OCI-LY1 (cell line): Measurements from ENCODE around the gene PTPN4.
A peak's percentile ranks its signal among the peaks of the same experiment; 100 is the strongest.

Experiments used
- H2AFZ ChIP-seq: fragments of 200-600 bp; sonication (generic), shearing (Covaris generic); 2 replicates; pipeline ENCODE4 v1.6.0; 2014; ENCODE audit warnings: antibody characterized with exemption, mild to moderate bottlenecking, low read length
- H3F3A ChIP-seq: fragments of 200-600 bp; sonication (generic), shearing (Covaris generic); 2 replicates; pipeline ENCODE4 v1.6.0; 2014; ENCODE audit warnings: mild to moderate bottlenecking, antibody characterized with exemption, low read length, moderate library complexity; ENCODE audit not compliant: insufficient read depth
- H3K27ac ChIP-seq: fragments of 200-600 bp; sonication (generic); 2 replicates; pipeline ENCODE4 v1.5.1; 2014; ENCODE audit warnings: low read length, mixed run types, mild to moderate bottlenecking, low read depth; ENCODE audit not compliant: poor library complexity, severe bottlenecking
- H3K27me3 ChIP-seq: fragments of 200-600 bp; sonication (generic); 2 replicates; pipeline ENCODE4 v1.6.0; 2014; ENCODE audit warnings: antibody characterized with exemption, mild to moderate bottlenecking, low read length, moderate library complexity; ENCODE audit not compliant: insufficient read depth
- H3K36me3 ChIP-seq: fragments of 200-600 bp; sonication (generic); 2 replicates; pipeline ENCODE4 v1.6.1; 2014; ENCODE audit warnings: mild to moderate bottlenecking, antibody characterized with exemption, low read length, moderate library complexity, mixed read lengths; ENCODE audit not compliant: insufficient read depth
- H3K4me1 ChIP-seq: fragments of 200-600 bp; sonication (generic); 2 replicates; pipeline ENCODE4 v1.5.1; 2014; ENCODE audit warnings: mild to moderate bottlenecking, low read length, moderate library complexity; ENCODE audit not compliant: insufficient read depth, severe bottlenecking
- H3K4me2 ChIP-seq: fragments of 200-600 bp; sonication (generic), shearing (Covaris generic); 2 replicates; pipeline ENCODE4 v1.6.1; 2014; ENCODE audit warnings: low read length
- H3K4me3 ChIP-seq: fragments of 200-600 bp; sonication (generic); 2 replicates; pipeline ENCODE4 v1.5.1; 2014; ENCODE audit warnings: low read length, low read depth, mild to moderate bottlenecking, mixed read lengths; ENCODE audit not compliant: poor library complexity, severe bottlenecking
- H3K79me2 ChIP-seq: fragments of 200-600 bp; shearing (Covaris generic); 2 replicates; pipeline ENCODE4 v1.6.1; 2016; ENCODE audit warnings: mixed run types, low read length, mixed read lengths; ENCODE audit not compliant: insufficient read depth
- H3K9ac ChIP-seq: fragments of 200-600 bp; sonication (generic), shearing (Covaris generic); 2 replicates; pipeline ENCODE4 v1.6.1; 2014; ENCODE audit warnings: mild to moderate bottlenecking, low read length, mixed read lengths
- H3K9me2 ChIP-seq: fragments of 200-600 bp; sonication (generic), shearing (Covaris generic); 2 replicates; pipeline ENCODE4 v1.6.1; 2014; ENCODE audit warnings: low read depth, mild to moderate bottlenecking, low read length, mixed read lengths
- H3K9me3 ChIP-seq: fragments of 200-600 bp; shearing (Covaris generic); 2 replicates; pipeline ENCODE4 v1.6.1; 2014; ENCODE audit warnings: low read length, mixed read lengths
- H4K20me1 ChIP-seq: fragments of 200-600 bp; sonication (generic), shearing (Covaris generic); 2 replicates; pipeline ENCODE4 v1.6.0; 2016; ENCODE audit warnings: mild to moderate bottlenecking, low read length; ENCODE audit not compliant: insufficient read depth
- CTCF ChIP-seq: fragments of 200-600 bp; sonication (generic), shearing (Covaris generic); IDR thresholded peaks from 2 replicates; pipeline ENCODE4 v1.5.1; 2017; ENCODE audit warnings: mild to moderate bottlenecking, antibody characterized with exemption, low read length, moderate library complexity, mixed read lengths
- EZH2 ChIP-seq: fragments of 200-600 bp; sonication (generic), shearing (Covaris generic); IDR thresholded peaks from 2 replicates; pipeline ENCODE4 v1.8.0; 2017; ENCODE audit warnings: borderline replicate concordance, mixed run types, mild to moderate bottlenecking, antibody characterized with exemption, low read length, moderate library complexity, mixed read lengths

Gene PTPN4

DNA sequence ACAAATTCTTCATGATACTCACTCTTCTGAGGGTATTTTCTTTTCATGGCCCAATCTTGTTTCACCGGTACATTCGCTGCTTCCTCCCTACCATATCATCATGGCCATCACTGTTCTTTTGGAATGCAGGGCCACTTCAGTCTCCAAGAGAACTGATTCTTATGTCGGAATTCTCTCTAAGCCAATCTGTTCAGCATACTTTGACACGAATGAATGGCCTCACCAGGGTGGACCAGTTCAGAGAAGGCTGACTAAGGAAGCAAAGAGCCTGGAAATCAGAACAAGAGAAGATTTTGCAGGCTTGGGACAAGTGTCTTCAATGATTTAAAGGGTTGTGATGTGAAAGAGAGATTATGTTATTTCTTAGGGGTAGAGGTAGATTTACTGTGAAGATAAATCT, 248.1 kb downstream of the PTPN4 start:
- no peak overlapping the region for H3K4me2 ChIP-seq
- H3K9ac ChIP-seq, result no peak overlapping the region
- TF ChIP-seq EZH2, result no peak
- no peak for TF ChIP-seq CTCF

DNA sequence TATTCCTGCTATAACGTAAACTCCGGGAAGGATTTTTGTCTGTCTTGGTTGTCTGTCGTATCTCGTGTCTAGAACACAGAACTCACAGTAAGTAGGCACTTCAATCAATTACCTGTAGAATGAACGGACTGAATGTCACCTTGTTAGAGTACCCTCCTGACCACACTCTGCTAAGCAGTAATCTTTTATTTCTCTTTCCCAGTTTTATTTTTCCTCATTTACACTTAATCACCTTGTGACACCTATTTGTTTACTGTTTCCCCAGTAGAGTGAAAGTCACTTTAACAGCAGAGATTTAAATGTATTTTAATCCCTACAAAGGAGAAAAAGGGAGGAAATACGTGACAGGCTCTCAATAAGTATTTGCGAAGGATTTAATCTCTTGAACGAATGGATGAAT, 252.6 kb downstream of the PTPN4 start:
- no peaks in the 10 kb centered on the region for H3K9me3 ChIP-seq
- no peaks in the 10 kb centered on the region for H4K20me1 ChIP-seq
- H3K36me3 ChIP-seq, result no peaks in the 10 kb centered on the region
- peak overlapping the region; percentile 99 for H3K4me3 ChIP-seq
- peak overlapping the region; percentile 69 for H3K9ac ChIP-seq
- peak overlapping the region; percentile 93 for H3K27ac ChIP-seq
- no peaks in the 10 kb centered on the region for H3K27me3 ChIP-seq
- H2AFZ ChIP-seq, result no peak overlapping the region
- H3K4me2 ChIP-seq, result peak overlapping the region; percentile 84
- peaks cover 30% of the 10 kb centered on the region for H3K79me2 ChIP-seq
- H3K9me2 ChIP-seq, result no peaks in the 10 kb centered on the region
- peaks cover 10% of the 10 kb centered on the region; the same call in 1 of the 2 replicates for H3F3A ChIP-seq
- H3K4me1 ChIP-seq, result peaks cover 37% of the 10 kb centered on the region
- TF ChIP-seq CTCF, result no peak
- no peak for TF ChIP-seq EZH2

More for the DNA sequence above, 248.1 kb downstream of the PTPN4 start:
- Histone ChIP-seq H4K20me1 (no peaks in the 10 kb centered on the region), H3K4me1 (peaks cover 44% of the 10 kb centered on the region), H3K27ac (peak overlapping the region; percentile 61), H3K9me3 (no peaks in the 10 kb centered on the region), H3K36me3 (no peaks in the 10 kb centered on the region), H3K4me3 (no peak overlapping the region), H3K79me2 (no peaks in the 10 kb centered on the region), H3F3A (peaks cover 10% of the 10 kb centered on the region; the same call in 1 of the 2 replicates), H3K27me3 (no peaks in the 10 kb centered on the region), H3K9me2 (no peaks in the 10 kb centered on the region), H2AFZ (no peak overlapping the region)

GRCh38 chr2:120012771-120013596, 253.3 kb downstream of the PTPN4 start, which contains the start of gene EPB41L5:
Gene EPB41L5, plus strand, starts transcription at chr2:120013077. Its CDS starts 6,008 bp downstream, at chr2:120019085.
- TF ChIP-seq EZH2 (no peak), CTCF (no peak)
- peaks cover 33% of the 10 kb centered on the region for H3K79me2 ChIP-seq
- H3K27me3 ChIP-seq, result no peaks in the 10 kb centered on the region
- H3K9me2 ChIP-seq, result no peaks in the 10 kb centered on the region
- no peaks in the 10 kb centered on the region for H4K20me1 ChIP-seq
- peak within 1 kb of the TSS; percentile 99 for H3K4me3 ChIP-seq
- no peaks in the 10 kb centered on the region for H3K36me3 ChIP-seq
- H3K9me3 ChIP-seq, result no peaks in the 10 kb centered on the region
- peaks cover 7% of the 10 kb centered on the region; the same call in 1 of the 2 replicates for H3F3A ChIP-seq
- peak within 1 kb of the TSS; percentile 84 for H3K4me2 ChIP-seq
- peak within 1 kb of the TSS; percentile 93 for H3K27ac ChIP-seq
- H2AFZ ChIP-seq, result no peak within 1 kb of the TSS
- peak within 1 kb of the TSS; percentile 98 for H3K9ac ChIP-seq
- H3K4me1 ChIP-seq, result peaks cover 32% of the 10 kb centered on the region
